Pulmonary artery endothelial cell (primary cell): ENCODE data around the gene CDCP1. TPM values are rescaled to one million over a fixed set of nuclear protein-coding genes. Genes with fewer than 3 reads are reported as not detected.

Experiments
- DNase-seq: peaks from one replicate; pipeline ENCODE4 v3.0.0-alpha.2; 2011; ENCODE audit warnings: low read depth, low spot score
- total RNA-seq: library from RNA; depleted of rRNA; stranded (reverse); fragments of >200 nt; gene quantifications from 2 replicates; pipeline ENCODE4 v1.2.3, GENCODE V29; 2014

The CDCP1 gene
- 3.7 and 6.6 TPM in 2 replicates for total RNA-seq

- no peak for DNase-seq
Measured at GRCh38 chr3:45145681-45146614, at the start of gene CDCP1. TSS of gene CDCP1 (minus strand) at chr3:45146378. CDS start at chr3:45146287, 91 bp downstream.

GRCh38 chr3:45194791-45195190 lies 48.6 kb upstream of the CDCP1 start:
- no peak for DNase-seq

- DNase-seq = no peak
Measured at GRCh38 chr3:45191924-45192417, 45.8 kb upstream of the CDCP1 start.

- DNase-seq = no peak
Measured at GRCh38 chr3:45191424-45191823, 45.2 kb upstream of the CDCP1 start.

GRCh38 chr3:45188719-45189659 lies 42.8 kb upstream of the CDCP1 start:
- no peak for DNase-seq

- DNase-seq = no peak
Measured at GRCh38 chr3:45187694-45188141, 41.5 kb upstream of the CDCP1 start.

- DNase-seq = no peak
Measured at GRCh38 chr3:45186871-45187270, 40.7 kb upstream of the CDCP1 start.

- no peak for DNase-seq
Measured at GRCh38 chr3:45185461-45185860, 39.3 kb upstream of the CDCP1 start.

GRCh38 chr3:45185052-45185451 lies 38.9 kb upstream of the CDCP1 start:
- no peak for DNase-seq

- DNase-seq = no peak
Measured at GRCh38 chr3:45183872-45184262, 37.7 kb upstream of the CDCP1 start.

GRCh38 chr3:45182915-45183871 lies 37.0 kb upstream of the CDCP1 start:
- DNase-seq = no peak

- DNase-seq = no peak
Measured at GRCh38 chr3:45181496-45181895, 35.3 kb upstream of the CDCP1 start.

GRCh38 chr3:45180899-45181298 lies 34.7 kb upstream of the CDCP1 start:
- DNase-seq = no peak

GRCh38 chr3:45180051-45180450 lies 33.9 kb upstream of the CDCP1 start:
- no peak for DNase-seq

- no peak for DNase-seq
Measured at GRCh38 chr3:45179163-45179562, 33.0 kb upstream of the CDCP1 start.

- no peak for DNase-seq
Measured at GRCh38 chr3:45178183-45179023, 32.2 kb upstream of the CDCP1 start.

- no peak for DNase-seq
Measured at GRCh38 chr3:45176912-45177311, 30.7 kb upstream of the CDCP1 start.

GRCh38 chr3:45174234-45174633 lies 28.1 kb upstream of the CDCP1 start:
- no peak for DNase-seq

- no peak for DNase-seq
Measured at GRCh38 chr3:45173776-45174175, 27.6 kb upstream of the CDCP1 start.

- no peak for DNase-seq
Measured at GRCh38 chr3:45171283-45171682, 25.1 kb upstream of the CDCP1 start.
